Epithelial cell of proximal tubule (primary cell): Measurements from ENCODE around the gene PCDHA8. TPM values are rescaled to one million over a fixed set of nuclear protein-coding genes. Genes with fewer than 3 reads are reported as not detected.

ENCODE experiments used
- DNase-seq: peaks from one replicate; pipeline ENCODE4 v3.0.0-alpha.2; 2011; ENCODE audit warnings: low read depth
- H3K4me3 ChIP-seq: 2 replicates; pipeline ENCODE4 v1.5.1; 2011; ENCODE audit warnings: low read depth, mild to moderate bottlenecking, low read length
- CTCF ChIP-seq: conservative IDR thresholded peaks from 2 replicates; pipeline ENCODE4 v1.5.1; 2012; ENCODE audit warnings: low read depth, mild to moderate bottlenecking, low read length
- total RNA-seq: library from RNA; depleted of rRNA; stranded (reverse); fragments of >200 nt; gene quantifications from 2 replicates; pipeline ENCODE4 v1.2.3, GENCODE V29; 2015

PCDHA8 gene
- total RNA-seq, 1 donor from 2014 or later = not detected

GRCh38 chr5:140883927-140884697 is 43.1 kb downstream of the PCDHA8 start:
- H3K4me3 ChIP-seq = no peak overlapping the region
- DNase-seq = no peak
- TF ChIP-seq CTCF = no peak

Other genes starting within 250 kb of the PCDHA8 start
- not detected in 2 replicates for gene CD14, start 208.0 kb upstream of the PCDHA8 start, total RNA-seq
- gene TMCO6, start 201.7 kb upstream of the PCDHA8 start, total RNA-seq = 9.0 and 127 TPM in 2 replicates
- gene NDUFA2, start 193.6 kb upstream of the PCDHA8 start, total RNA-seq = 62.0 and 110 TPM in 2 replicates
- 95.4 and 124 TPM in 2 replicates for gene IK, start 193.4 kb upstream of the PCDHA8 start, total RNA-seq
- 14.6 and 23.4 TPM in 2 replicates for gene WDR55, start 176.3 kb upstream of the PCDHA8 start, total RNA-seq
- gene DND1, start 167.6 kb upstream of the PCDHA8 start, total RNA-seq = 0.14 TPM in 1 of 2 replicates, not detected in the other
- gene HARS1, start 149.8 kb upstream of the PCDHA8 start, total RNA-seq = 83.0 and 123 TPM in 2 replicates
- 33.9 and 39.5 TPM in 2 replicates for gene HARS2, start 149.7 kb upstream of the PCDHA8 start, total RNA-seq
- gene ZMAT2, start 140.7 kb upstream of the PCDHA8 start, total RNA-seq = 38.3 and 43.6 TPM in 2 replicates
- not detected in 2 replicates for gene PCDHA1, start 55.0 kb upstream of the PCDHA8 start, total RNA-seq
- gene PCDHA2, start 46.3 kb upstream of the PCDHA8 start, total RNA-seq = not detected in 2 replicates
- 0.06 TPM in 1 of 2 replicates, not detected in the other for gene PCDHA3, start 40.1 kb upstream of the PCDHA8 start, total RNA-seq
- 1.6 TPM in 1 of 2 replicates, not detected in the other for gene PCDHA4, start 34.1 kb upstream of the PCDHA8 start, total RNA-seq
- gene PCDHA5, start 19.6 kb upstream of the PCDHA8 start, total RNA-seq = not detected in 2 replicates
- gene PCDHA6, start 13.2 kb upstream of the PCDHA8 start, total RNA-seq = not detected in 2 replicates
- under 0.01 TPM in 1 of 2 replicates, not detected in the other for gene PCDHA7, start 6.9 kb upstream of the PCDHA8 start, total RNA-seq
- not detected in 2 replicates for gene PCDHA9, start 7.2 kb downstream of the PCDHA8 start, total RNA-seq
- gene PCDHA10, start 14.7 kb downstream of the PCDHA8 start, total RNA-seq = under 0.01 and 0.06 TPM in 2 replicates
- gene PCDHA11, start 27.8 kb downstream of the PCDHA8 start, total RNA-seq = not detected in 2 replicates
- not detected in 2 replicates for gene PCDHA12, start 34.1 kb downstream of the PCDHA8 start, total RNA-seq
- gene PCDHA13, start 40.9 kb downstream of the PCDHA8 start, total RNA-seq = not detected in 2 replicates
- gene PCDHAC1, start 85.1 kb downstream of the PCDHA8 start, total RNA-seq = not detected in 2 replicates
- not detected in 2 replicates for gene PCDHAC2, start 125.3 kb downstream of the PCDHA8 start, total RNA-seq
- gene PCDHB1, start 210.2 kb downstream of the PCDHA8 start, total RNA-seq = not detected in 2 replicates